BJ (cell line): ENCODE results near the gene GPLD1. TPM values are rescaled to one million over a fixed set of nuclear protein-coding genes. Genes with fewer than 3 reads are reported as not detected.

Source experiments
- CTCF ChIA-PET: fragments of 350-600 bp; formaldehyde crosslinking; extraction: SDS; loops from one replicate; lab custom pipeline; 2021; ENCODE audit warnings: antibody characterized with exemption, inconsistent platforms; lab: Yijun Ruan, JAX
- POLR2A ChIA-PET: fragments of 300-600 bp; sonication (Branson Sonifier 250); formaldehyde crosslinking; extraction: SDS; loops from one replicate; lab custom pipeline; 2021; ENCODE audit warnings: antibody characterized with exemption; lab: Charles Lee
- DNase-seq: peaks from one replicate; pipeline ENCODE4 v3.0.0-alpha.2; 2011; ENCODE audit warnings: low read depth
- H3K27me3 ChIP-seq: 2 replicates; pipeline ENCODE4 v1.6.0; 2011; ENCODE audit warnings: low read length; ENCODE audit not compliant: control insufficient read depth, insufficient read depth
- H3K36me3 ChIP-seq: 2 replicates; pipeline ENCODE4 v1.5.1; 2011; ENCODE audit warnings: low read length; ENCODE audit not compliant: control insufficient read depth, insufficient read depth
- H3K4me3 ChIP-seq: 2 replicates; pipeline ENCODE4 v1.5.1; 2011; ENCODE audit warnings: low read depth, mild to moderate bottlenecking, control low read depth, low read length
- polyA plus RNA-seq: library from polyadenylated mRNA; depleted of rRNA; stranded (reverse); fragments of >200 nt; gene quantifications from 2 replicates; pipeline ENCODE4 v1.2.3, GENCODE V29; 2011
- TF ChIP-seq, protein P1 (sequence below): IDR thresholded peaks from 2 replicates; pipeline ENCODE4 v1.5.1; 2011; ENCODE audit warnings: low read depth, mild to moderate bottlenecking, control low read depth, inconsistent platforms, low read length, moderate library complexity; ENCODE audit not compliant: insufficient read depth

The GPLD1 gene
- polyA plus RNA-seq, 1 experiment: 0.22 TPM

DNA sequence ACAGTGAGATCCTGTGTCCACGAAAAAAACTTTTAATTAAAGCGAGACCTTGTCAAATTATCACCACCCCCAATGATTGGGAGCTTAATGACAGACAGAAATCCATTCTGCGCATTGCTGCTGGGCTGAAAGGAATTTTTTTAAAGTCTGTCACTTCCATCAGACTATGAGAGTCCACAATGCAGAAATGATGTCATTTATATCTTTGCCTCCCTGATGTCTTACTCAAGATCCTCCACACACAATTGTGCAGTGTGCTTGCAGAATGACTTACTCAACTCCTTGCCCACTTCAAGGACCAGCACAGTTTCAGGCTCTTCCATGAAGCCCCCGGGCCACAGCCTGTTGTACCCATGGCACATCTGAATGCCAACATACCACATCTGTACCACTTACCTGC lies 41.0 kb downstream of the GPLD1 start:
- ChIA-PET CTCF (interaction anchor here (0.8 kb wide), 1 partner anchor 9 kb away, joined by 3 read pairs; no protein-coding TSS in a partner anchor), POLR2A (no interaction called here)
- no peak for DNase-seq
- TF ChIP-seq, protein P1, sequence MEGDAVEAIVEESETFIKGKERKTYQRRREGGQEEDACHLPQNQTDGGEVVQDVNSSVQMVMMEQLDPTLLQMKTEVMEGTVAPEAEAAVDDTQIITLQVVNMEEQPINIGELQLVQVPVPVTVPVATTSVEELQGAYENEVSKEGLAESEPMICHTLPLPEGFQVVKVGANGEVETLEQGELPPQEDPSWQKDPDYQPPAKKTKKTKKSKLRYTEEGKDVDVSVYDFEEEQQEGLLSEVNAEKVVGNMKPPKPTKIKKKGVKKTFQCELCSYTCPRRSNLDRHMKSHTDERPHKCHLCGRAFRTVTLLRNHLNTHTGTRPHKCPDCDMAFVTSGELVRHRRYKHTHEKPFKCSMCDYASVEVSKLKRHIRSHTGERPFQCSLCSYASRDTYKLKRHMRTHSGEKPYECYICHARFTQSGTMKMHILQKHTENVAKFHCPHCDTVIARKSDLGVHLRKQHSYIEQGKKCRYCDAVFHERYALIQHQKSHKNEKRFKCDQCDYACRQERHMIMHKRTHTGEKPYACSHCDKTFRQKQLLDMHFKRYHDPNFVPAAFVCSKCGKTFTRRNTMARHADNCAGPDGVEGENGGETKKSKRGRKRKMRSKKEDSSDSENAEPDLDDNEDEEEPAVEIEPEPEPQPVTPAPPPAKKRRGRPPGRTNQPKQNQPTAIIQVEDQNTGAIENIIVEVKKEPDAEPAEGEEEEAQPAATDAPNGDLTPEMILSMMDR: no peak
- H3K36me3 ChIP-seq: no peaks in the 10 kb centered on the region
- H3K27me3 ChIP-seq: no peaks in the 10 kb centered on the region; the same call in 1 of the 2 replicates
- no peak overlapping the region for H3K4me3 ChIP-seq

DNA sequence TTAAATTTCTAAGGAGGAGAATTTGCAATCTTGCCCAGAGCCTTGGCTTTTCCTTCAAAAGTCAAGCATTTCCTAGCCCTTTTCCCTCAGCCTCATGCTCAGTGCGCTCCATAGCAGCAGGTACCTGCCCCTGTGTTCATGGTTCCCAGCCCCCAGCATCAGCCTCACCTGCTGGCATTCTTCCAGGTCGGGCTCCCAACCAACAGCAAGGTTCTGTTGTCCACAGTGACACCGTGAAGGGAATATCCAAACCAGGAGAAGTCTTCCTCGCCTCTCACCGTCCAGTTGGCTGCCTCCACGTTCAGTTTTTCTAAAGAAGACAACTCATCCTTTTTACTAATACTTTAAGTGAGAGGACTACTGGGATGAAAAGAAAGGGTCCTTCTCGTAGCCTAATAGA lies 42.7 kb downstream of the GPLD1 start:
- POLR2A ChIA-PET: no interaction called here
- no peak for DNase-seq
- Histone ChIP-seq H3K27me3 (no peaks in the 10 kb centered on the region; the same call in 1 of the 2 replicates), H3K36me3 (no peaks in the 10 kb centered on the region), H3K4me3 (no peak overlapping the region)
- TF ChIP-seq, protein P1: no peak
- CTCF ChIA-PET: interaction anchor here (1.0 kb wide), 1 partner anchor 16 kb away, joined by 3 read pairs; no protein-coding TSS in a partner anchor

DNA sequence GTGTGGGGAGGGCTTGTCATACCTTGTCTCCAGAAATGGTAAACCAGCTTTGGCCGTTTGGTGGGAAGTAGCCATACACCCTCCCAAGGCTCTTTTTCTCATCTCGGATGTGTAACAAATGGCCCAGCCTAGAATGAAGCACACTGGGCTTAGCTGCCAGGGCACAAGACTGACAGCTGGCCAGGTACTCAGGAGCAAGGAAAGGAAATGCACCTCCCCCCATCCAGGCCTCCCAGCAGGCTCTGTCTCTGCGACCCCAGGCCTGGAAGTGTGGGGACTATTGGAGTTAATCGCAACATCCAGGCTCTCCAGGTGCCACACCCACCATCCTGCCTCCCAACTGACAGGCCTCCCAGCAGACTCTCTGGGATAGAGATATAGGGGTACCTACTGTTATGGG lies 43.7 kb downstream of the GPLD1 start:
- Histone ChIP-seq H3K36me3 (no peaks in the 10 kb centered on the region), H3K4me3 (no peak overlapping the region), H3K27me3 (no peaks in the 10 kb centered on the region; the same call in 1 of the 2 replicates)
- ChIA-PET POLR2A (no interaction called here), CTCF (no interaction called here)
- no peak for DNase-seq
- TF ChIP-seq, protein P1: no peak

DNA sequence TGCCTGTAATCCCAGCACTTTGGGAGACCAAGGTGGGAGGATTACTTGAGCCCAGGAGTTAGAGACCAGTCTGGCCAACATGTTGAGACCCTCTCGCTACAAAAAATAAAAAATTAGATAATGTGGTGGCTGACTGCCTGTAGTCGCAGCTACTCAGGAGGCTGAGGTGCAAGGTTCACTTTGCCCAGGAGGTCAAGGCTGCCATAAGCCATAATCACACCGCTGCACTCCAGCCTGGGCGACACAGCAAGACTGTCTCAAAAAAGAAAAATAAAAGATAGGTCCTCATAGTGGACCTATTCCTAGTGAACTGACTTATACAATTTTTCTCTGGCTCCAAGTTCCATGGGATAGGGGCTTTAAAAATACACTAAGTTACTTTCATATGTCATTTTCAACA lies 44.8 kb downstream of the GPLD1 start:
- CTCF ChIA-PET: no interaction called here
- TF ChIP-seq, protein P1: no peak
- Histone ChIP-seq H3K27me3 (no peaks in the 10 kb centered on the region; the same call in 1 of the 2 replicates), H3K4me3 (no peak overlapping the region), H3K36me3 (no peaks in the 10 kb centered on the region)
- no peak for DNase-seq
- POLR2A ChIA-PET: no interaction called here

DNA sequence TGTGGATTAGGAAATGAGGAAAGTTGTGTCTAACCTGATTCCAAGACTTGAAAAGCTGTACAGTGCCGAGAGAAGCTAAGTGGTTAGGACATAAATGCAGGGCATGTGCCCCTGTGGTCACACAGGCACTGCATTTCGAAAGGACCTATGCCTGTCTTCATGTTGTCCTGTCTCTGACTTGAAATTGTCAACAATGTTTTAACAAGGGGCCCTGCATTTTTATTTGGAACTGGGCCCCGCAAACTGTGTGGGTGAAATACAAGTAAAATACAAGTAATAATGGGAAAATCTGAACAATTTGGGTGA lies 47.8 kb downstream of the GPLD1 start:
- H3K27me3 ChIP-seq: no peaks in the 10 kb centered on the region; the same call in 1 of the 2 replicates
- no peaks in the 10 kb centered on the region for H3K36me3 ChIP-seq
- no peak overlapping the region for H3K4me3 ChIP-seq
- DNase-seq: no peak
- ChIA-PET POLR2A (no interaction called here), CTCF (interaction anchor here (0.6 to 2.6 kb wide), 2 partner anchors 11 to 140 kb away, joined by 3 to 9 read pairs; no protein-coding TSS in a partner anchor)
- TF ChIP-seq, protein P1: no peak
